Amniotic epithelial cell (primary cell): Measurements from ENCODE around the gene FAM83B.
"Not testable (repeated sequence)": the region's sequence is repeated elsewhere in the genome, so short reads cannot be mapped to it uniquely, and the experiment has no call there.

ENCODE experiments used
- DNase-seq: peaks from one replicate; pipeline ENCODE4 v3.0.0-alpha.2; 2010; ENCODE audit warnings: low read depth

Gene FAM83B

DNA sequence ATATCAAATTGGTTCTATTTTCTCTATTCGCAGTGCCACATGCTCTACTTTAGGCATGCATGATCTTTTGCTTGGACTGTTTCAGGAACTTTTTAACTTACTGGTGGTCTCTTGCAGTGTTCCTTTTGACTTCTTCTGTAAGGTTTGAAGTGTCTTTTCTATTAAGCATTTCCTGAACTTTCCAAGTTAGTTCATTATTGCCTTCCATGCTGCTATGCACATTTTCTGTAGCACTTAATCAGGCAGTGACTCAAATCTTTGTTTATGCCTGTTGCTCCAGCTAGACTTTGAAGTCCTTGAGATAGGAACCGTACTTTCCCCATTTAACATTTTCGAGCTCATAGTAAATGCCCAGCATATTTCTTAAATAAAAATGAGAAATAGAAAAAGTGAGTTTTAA lies 52.2 kb downstream of the FAM83B start:
- no peak for DNase-seq

DNA sequence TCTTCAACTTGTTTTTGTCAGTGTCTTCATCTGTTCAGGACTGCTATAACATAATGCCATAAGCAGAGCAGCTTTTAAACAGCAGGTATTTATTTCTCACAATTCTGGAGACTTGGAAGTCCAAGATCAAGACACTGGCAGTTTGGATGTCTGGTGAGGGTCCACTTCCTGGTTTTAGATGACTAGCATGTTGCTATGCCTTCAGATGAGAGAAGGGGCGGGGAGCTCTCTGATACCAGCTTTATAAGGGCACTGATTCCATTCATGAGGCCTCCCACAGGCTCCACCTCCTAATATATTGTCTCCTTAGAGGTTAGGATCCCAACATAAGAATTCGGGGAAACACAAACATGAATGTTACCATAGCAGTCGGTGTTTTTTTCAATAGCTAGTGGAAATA lies 52.9 kb downstream of the FAM83B start:
- DNase-seq = no peak

DNA sequence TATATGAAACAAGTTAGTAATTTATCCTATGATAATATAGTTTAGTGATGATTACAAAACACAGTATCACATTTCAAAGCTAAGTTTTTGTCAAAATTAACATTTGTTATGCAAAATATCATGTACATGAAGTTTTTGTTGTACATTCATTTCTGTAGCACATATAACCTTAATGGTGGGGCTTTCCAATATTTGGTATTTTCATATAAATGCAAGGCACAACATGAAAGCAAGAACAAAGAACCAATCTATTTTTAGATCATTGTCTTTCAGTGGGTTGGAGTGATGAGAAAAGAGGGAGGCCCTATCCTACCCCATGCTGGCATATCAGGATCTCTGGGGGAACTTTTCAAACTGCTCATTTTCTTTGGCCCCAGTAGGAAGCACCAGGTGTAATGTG lies 53.4 kb downstream of the FAM83B start:
- DNase-seq = no peak

DNA sequence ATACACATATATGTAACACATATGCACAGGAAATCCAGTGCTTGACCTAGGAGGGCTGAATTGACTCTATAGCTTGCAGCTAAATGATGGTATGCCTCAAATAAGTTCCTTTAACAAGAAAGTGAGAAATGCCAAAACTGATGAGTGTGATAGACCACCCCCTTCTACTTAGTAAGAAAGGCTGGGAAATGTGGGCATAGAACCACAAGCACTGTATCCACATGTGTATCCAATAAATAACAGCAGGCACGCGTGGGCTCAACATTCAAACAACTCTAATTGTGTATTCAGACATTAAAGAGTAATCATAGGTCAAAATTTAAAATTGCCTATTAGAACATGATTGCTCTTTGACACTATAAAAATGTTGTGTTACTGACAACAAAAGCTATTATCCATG lies 54.1 kb downstream of the FAM83B start:
- DNase-seq = no peak

DNA sequence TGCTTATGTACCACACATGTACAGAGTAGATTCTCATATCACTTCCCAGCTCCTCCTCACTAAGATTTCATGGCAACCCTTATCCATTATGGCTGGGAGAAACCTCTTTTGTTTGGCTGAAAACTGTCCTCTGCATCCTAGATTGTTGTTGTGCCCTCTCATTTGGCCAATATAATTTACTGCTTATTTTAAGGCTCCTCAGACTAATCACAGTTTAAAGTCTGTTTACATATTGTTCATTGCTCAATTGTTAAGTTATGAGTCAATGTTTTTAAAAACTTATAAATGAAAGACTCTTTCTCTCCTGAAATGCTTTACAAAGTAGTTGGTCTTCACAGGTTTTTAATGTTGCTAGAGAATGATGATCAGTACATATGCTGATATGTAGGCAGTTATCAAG lies 57.3 kb downstream of the FAM83B start:
- DNase-seq = no peak

DNA sequence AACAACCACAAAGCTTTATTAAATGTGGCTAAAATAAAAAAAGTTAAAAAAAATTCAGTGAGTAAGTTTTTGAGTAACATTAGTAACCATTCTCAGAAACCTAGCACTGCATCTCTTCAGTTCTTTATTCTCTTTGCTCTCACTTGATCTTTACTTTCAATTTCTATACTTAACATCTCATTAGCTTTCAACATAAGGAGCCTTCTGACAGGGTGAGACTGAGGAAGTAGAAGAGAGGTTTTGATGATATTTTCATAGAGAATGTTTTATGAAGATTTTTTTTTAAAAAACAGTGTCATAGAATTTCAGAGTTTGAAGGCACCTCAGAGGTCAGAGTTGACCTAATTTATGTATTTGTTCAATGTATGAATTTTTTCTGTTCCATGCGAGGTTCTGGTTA lies 60.8 kb downstream of the FAM83B start:
- DNase-seq = no peak

DNA sequence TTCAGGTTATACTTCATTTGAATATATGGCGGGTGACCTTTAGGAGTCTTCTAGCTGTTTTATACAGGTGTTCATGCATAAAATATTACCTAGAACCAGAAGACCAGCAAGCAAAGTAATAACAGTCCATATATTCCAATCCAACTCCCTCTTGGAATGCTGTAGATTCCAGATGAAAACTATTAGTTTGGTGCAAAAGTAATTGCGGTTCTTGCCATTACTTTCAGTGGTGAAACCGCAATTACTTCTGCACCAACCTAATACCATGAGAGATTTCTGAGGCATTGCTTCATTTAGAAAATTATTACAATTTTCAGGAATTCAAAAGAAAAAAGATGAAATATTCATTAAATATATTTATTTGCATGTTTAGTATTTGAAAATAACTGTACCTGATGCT lies 62.6 kb downstream of the FAM83B start:
- no peak for DNase-seq

DNA sequence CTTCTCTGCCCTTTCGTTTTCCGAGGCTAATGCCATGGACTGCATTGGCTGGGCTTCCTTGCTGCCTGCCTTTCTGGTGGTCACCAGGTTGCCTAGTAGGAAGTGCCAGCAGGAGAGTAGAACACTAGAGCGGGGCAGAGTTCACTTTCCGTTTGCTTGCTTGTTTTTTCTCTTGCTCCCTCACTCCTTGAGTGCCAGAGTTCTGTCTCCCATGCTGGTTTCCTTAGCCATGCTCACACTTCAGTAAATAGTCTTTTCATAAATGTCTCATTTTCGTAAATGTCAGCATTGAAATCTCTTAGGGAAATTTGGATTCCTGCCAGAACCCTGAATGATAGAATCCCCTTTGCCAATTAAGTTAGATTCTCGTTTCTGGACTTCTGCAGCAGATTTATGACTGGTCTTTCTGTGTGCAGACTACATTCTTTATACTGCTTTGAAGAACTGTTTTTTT lies 63.9 kb downstream of the FAM83B start:
- DNase-seq = peak; percentile 16

DNA sequence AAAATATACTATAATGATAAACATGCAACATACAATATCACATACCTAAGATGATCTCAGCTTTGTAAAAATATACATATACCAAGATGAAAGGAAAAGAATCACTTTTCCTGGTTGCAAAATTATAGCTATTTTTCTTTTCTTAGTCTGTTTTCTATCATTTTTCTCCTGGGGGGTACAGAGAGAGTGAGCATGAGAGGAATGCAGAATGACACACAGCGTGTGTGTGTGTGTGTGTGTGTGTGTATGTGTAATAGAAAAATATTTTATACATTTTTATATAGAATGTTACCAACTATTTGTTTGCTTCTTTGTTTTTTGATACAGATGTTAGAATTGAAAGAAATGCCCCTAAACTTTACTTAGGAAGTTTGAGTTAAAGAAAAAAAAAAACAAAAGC lies 64.3 kb downstream of the FAM83B start:
- peak; percentile 41 for DNase-seq

DNA sequence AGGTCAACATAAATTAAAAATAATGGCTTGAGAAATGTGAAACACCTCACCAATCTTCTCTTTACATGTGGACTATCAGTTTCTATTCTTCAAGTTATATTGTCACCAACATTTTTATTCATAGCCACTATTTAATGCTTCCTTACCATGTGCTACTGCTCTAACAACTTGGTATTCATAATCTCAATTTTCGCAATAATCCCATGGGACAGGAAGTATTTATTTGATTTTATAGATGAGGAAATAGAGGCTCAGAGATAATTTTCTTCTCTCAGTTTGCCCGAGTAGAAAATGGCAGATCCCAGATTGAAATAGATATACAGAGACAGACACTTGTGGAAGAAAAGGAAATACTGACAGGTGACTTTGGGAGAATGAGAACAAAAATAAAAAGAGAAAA lies 66.6 kb downstream of the FAM83B start:
- no peak for DNase-seq

DNA sequence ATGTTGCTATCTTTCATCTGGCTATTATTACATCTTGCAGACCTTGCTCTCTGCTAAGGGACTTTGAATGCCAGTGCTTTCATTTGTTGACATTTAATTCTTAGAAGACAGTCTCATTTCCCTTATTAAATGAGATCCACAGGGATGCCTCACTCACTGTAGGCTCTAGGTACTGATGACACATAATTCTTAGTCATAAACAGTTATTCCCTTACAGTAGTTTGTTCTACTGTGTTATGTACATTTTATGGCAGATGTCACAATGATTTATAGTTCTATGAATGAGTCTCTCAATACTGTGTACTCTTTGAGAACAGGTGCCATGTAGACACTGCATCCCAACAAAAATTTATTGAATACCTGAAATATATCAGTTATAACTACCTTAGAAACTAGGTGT lies 70.3 kb downstream of the FAM83B start:
- DNase-seq = peak; percentile 46

DNA sequence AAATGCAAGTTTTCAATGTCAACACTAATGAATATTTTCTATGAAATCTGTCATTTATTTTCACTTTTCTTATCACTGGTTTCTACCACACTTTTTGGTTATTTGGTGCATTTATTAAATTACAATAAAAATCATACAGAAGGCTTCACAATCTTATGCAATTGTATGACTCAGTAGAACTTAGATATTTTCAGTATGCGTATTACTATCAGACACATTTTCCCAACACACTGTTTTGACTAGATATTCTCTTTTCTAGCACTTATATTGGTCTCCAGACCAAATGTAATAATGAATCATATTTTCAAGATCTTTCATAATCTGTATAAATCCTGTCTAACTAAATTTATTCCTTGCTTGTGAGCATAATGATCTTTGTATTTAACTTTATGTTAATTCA lies 74.1 kb downstream of the FAM83B start:
- DNase-seq = peak; percentile 78

DNA sequence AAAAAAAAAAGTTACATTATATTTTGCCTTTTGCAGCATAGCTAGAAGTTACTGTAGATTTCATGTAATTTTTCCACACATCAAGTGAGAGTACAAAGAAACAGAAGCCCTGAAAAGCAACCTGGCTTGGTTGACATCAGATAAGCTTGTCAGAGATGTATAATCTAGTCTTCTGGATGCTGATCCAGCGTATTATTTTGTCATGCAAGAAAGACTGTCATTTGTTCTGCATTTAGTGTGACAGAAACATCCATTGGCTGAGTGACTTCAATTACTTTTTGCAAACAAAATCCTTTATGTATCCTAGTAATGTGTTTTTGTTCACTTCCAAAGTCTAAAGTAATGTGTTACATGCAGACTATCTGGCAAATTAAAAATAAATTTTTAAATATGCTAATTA lies 75.3 kb downstream of the FAM83B start:
- DNase-seq = no peak

DNA sequence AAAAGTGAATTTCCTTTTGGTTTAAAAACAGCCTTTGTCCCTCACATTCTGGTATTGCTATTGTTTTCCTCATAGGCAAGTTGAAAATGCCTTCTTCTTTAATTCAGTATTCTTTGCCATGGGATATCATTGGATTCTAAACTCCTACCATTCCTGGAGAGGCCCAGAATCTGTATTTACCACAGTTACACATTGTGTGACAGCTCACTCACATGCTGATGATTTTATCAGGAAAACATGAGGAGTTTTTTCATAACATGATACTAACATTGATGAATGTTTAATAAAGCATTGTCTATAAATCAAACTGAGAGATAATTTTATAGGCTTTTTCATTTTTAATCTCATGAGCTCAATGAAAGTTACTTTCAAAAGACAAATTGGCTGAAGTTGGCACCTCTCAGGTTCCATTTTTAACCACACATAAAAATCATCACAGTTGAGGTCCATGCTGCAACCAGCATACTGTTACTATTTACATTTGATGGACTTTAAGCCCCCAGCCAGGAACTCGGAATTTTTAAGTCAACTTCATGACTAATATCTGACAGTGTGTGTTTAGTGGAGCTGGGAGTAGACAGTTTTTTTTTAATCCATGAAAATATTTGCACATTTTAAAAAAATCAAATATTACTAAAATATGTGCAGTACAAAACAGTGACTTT lies 82.8 kb downstream of the FAM83B start:
- DNase-seq = no peak

DNA sequence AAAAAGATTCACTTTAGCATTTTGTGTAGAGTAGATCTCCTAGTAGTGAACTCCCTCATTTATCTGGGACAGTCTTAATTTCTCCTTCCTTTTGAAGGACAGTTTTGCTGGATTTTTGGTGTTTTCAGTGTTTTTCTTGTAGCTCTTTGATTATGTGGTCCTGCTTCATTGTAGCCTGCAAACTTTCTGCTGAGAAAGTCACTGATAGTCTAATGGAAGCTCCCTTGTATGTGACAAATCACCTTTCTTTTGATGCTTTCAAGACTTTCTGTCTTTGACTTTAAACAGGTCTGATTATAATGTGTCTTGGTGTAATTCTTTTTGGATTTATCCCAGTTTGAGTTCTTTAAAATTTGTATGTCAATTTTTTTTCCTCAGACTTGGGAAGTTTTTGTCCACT lies 86.1 kb downstream of the FAM83B start:
- DNase-seq = no peak

DNA sequence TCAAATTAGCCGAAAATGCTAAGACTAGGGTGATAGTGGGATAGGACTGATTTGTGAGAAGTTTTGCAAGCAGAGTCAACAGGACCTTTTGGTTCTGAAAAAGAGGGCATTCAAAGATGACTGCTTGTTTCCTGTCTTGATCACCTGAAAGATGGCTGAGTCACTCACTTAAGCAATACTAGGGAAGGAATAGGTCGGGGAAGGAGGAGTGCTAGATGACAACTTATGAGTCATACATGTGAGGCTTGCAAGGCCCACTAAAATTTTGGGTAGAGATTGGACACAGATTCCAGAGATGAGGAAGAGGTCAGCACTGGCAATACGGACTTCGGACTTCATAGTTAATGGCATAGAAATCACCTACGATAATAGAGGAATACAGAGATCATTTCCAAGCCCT lies 89.2 kb downstream of the FAM83B start:
- peak; percentile 84 for DNase-seq

DNA sequence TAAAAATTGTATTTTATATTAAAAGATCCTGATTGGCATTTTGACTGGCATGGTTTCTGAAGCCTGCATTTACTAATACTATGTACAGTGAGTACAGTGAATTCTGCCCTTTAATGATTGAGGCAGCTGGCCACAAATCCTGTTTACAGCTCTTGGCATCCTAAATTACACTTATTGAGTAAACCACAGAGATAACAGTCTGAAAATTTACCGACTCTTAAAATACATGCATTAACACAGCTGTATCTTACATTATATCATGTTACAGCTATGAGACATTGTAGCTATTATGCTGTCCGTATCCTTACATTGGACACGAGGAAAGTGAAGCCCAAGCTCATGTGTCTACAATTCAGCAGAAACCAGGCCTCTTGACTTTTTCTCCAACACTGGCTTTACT lies 90.8 kb downstream of the FAM83B start:
- DNase-seq = peak; percentile 25

DNA sequence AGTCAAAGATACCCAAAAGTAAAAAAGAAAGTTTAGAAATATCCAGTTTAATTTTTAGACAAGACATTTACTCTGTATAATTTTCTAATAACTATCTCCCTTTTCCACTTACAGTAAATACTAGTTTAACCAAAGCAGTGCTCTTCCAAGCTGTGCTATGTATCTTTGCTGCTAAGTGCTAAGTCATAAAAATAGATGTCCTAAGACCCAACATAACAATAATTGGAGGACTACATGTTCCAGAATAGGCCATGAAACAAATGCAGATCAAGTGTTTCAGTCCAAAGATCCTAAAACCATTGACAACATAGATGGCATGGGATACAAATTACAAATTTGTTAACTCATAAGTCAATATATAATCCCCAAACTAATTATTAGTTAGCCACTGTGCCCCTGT lies 111.1 kb downstream of the FAM83B start:
- DNase-seq = no peak

DNA sequence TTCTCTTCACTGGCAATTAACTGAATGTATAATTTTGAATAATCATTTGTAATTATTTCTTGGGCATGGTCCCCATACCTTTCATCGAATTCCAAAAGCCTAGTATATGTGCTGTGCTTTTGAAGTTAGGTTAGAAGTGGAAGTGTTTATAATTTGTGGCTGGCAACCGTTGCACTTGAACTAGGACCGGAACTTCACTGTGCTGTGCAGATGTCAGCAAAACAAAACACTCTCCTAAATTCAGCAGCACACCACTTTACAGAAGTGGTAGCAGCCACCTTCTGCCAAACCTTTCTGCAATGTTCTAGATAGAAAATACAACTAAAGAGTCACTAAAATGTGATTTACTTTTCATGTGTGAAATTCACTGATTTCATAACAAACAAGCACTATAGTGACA lies 111.9 kb downstream of the FAM83B start:
- DNase-seq = no peak

DNA sequence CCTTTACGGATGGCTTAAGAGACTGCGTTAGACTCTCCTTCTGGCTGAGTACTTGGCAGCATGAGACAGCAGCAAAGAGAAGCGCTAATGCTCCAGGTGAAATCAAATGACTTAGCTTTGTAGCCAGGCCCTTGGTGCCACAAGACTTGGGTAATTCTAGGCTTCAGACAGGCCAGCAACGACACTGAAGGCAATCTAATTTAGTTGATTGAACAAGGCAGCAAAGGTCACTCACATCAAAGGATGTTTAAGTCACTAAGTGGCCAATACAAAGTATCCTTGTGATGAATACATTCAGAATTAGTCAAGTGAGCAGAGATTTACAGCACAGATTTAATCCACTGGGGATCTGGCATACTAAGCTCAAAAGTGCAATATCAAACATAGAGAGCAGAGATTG lies 113.2 kb downstream of the FAM83B start:
- no peak for DNase-seq

DNA sequence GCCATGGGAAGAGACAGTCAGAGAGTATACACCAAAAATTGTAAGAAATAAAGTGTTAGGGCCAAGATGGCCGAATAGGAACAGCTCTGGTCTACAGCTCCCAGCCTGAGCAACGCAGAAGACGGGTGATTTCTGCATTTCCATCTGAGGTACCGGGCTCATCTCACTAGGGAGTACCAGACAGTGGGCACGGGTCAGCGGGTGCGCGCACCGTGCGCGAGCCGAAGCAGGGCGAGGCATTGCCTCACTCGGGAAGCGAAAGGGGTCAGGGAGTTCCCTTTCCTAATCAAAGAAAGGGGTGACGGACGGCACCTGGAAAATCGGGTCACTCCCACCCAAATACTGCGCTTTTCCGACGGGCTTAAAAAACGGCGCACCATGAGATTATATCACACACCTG lies 114.8 kb downstream of the FAM83B start:
- DNase-seq = not testable (repeated sequence)

DNA sequence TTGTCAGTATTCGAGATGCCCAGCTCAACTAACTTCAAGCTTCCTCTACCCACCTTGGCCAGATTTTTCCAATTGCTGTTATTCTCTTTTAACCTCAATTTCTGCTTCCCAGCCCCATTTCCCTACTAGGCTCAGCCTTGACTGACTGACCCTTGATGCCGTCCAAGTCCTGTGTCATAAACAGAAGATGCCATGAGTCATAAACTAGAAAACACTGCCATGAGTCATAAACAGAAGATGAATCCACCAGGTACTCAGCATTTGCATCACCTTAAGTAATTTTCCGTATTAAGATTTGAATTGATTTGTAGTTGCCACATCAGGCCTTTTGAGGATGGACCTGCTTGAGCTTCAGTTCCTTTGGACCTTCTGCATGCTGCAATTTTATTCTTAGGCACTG lies 123.8 kb downstream of the FAM83B start:
- no peak for DNase-seq

DNA sequence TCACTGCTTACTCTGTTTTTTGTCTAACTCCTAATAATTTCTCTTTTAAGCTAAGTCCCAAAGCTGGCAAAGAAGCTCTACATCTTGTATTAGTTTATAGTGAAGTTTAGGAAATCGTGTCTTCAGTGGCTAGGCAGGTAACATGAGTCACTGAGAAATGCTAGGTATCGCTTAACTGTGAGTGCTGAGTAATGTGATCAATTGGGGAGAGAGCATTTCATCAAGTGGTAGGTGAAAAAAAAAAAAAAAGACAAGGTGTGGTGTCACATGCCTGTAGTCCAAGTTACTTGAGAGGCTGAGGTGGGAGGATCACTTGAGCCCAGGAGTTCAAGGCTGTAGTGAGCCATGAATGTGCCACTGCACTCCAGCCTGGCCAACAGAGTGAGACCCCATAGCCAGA lies 125.3 kb downstream of the FAM83B start:
- no peak for DNase-seq

DNA sequence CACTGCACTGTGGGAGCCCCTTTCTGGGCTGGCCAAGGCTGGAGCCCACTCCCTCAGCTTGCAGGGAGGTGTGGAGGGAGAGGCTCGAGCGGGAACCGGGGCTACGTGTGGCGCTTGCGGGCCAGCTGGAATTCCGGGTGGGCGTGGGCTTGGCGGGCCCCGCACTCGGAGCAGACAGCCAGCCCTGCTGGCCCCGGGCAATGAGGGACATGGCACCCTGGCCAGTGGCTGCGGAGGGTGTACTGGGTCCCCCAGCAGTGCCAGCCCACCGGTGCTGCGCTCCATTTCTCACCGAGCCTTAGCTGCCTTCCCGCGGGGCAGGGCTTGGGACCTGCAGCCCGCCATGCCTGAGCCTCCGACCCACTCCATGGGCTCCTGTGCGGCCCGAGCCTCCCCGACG lies 132.6 kb downstream of the FAM83B start:
- DNase-seq = not testable (repeated sequence)
